Left ventricle myocardium superior (tissue), 1 donor: ENCODE measurements around the gene RASAL1. TPM values are rescaled to one million over a fixed set of nuclear protein-coding genes. Genes with fewer than 3 reads are reported as not detected.
A peak's percentile ranks its signal among the peaks of the same experiment; 100 is the strongest.

ENCODE experiments used
- ATAC-seq: fragments of 200-7000 bp; cut with Tn5 transposase; one replicate; pipeline ENCODE4 v1.9.1; 2020; ENCODE audit warnings: mild to moderate bottlenecking, moderate library complexity
- DNase-seq: peaks from one replicate; pipeline ENCODE4 v3.0.0-alpha.2; 2020
- intact Hi-C: fragments of 100-400 bp; cut with micrococcal nuclease; formaldehyde crosslinking; loops from one replicate; pipeline ENCODE4 v1.11.0; 2022
- long read RNA-seq: library from polyadenylated mRNA; unstranded; transcript quantifications from one replicate; pipeline ENCODE4 v2.0.0, GENCODE V29; 2021
- total RNA-seq: library from RNA; stranded (reverse); fragmentation: NEBNext Ultra II Directional; extraction: Animal tissue kit (Norgen Biotek cat#: 25700); gene quantifications from one replicate; pipeline ENCODE4 v1.2.1, GENCODE V29; 2021
- donor health status: DM: no; HTN: yes; CAD: no; lungs with severe emphysema.

The RASAL1 gene, protein sequence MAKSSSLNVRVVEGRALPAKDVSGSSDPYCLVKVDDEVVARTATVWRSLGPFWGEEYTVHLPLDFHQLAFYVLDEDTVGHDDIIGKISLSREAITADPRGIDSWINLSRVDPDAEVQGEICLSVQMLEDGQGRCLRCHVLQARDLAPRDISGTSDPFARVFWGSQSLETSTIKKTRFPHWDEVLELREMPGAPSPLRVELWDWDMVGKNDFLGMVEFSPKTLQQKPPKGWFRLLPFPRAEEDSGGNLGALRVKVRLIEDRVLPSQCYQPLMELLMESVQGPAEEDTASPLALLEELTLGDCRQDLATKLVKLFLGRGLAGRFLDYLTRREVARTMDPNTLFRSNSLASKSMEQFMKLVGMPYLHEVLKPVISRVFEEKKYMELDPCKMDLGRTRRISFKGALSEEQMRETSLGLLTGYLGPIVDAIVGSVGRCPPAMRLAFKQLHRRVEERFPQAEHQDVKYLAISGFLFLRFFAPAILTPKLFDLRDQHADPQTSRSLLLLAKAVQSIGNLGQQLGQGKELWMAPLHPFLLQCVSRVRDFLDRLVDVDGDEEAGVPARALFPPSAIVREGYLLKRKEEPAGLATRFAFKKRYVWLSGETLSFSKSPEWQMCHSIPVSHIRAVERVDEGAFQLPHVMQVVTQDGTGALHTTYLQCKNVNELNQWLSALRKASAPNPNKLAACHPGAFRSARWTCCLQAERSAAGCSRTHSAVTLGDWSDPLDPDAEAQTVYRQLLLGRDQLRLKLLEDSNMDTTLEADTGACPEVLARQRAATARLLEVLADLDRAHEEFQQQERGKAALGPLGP
- not detected for total RNA-seq
- long read RNA-seq = 0 reads

- intact Hi-C loops = no loop called here
- no peak for DNase-seq
- no peak for ATAC-seq
Observed at GRCh38 chr12:113135178-113136127, at the start of gene RASAL1. TSS of gene RASAL1 (minus strand) at chr12:113135761. CDS start at chr12:113135462, 299 bp downstream.

DNA sequence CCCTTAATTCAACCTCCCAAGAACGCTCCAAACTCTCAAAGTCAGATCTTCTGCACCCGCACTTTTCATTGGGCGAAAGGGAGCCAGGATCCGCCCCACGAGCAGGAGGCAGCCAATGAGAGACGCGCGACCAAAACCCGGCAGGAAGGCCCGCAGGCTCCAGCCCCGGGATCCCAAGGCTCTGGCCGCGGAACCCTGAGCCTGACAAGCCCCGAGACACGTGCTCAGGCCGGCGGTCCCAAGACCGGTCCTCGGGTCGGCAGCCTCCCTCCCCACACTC lies 49.3 kb upstream of the RASAL1 start:
- intact Hi-C loops = no loop called here
- ATAC-seq = peak; percentile 93
- peak; percentile 91 for DNase-seq

DNA sequence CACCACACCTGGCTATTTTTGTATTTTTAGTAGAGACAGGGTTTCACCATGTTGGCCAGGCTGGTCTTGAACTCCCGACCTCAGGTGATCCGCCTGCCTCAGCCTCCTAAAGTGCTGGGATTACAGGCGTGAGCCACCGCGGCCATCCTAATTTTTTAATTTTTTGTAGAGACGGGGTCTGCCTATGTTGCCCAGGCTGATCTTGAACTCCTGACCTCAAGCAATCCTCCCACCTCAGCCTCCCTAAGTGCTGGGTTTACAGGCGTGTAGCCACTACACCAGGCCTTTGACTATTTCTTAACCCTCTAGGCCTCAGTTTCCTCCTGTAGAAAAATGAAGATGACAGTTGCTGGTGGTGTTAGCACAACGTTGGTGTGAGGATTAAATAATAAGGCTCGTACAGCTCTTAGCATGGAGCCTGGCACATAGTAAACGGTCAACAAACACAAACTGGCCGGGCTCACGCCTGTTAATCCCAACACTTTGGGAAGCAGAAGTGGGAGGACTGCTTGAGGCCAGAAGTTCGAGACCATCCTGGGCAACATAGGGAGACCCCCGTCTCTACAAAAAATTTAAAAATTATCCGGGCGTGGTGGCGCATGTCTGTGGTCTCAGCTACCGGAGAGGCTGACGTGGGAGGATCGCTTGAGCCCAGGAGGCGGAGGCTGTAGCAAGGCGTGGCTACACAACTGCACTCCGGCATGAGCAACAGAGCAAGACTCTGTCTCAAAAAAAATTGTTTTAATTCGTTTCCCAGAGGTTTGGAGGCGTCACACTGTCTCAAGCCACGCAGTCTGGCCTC lies 48.7 kb upstream of the RASAL1 start:
- intact Hi-C loops = no loop called here
- ATAC-seq (peak; percentile 54), DNase-seq (peak; percentile 81)

DNA sequence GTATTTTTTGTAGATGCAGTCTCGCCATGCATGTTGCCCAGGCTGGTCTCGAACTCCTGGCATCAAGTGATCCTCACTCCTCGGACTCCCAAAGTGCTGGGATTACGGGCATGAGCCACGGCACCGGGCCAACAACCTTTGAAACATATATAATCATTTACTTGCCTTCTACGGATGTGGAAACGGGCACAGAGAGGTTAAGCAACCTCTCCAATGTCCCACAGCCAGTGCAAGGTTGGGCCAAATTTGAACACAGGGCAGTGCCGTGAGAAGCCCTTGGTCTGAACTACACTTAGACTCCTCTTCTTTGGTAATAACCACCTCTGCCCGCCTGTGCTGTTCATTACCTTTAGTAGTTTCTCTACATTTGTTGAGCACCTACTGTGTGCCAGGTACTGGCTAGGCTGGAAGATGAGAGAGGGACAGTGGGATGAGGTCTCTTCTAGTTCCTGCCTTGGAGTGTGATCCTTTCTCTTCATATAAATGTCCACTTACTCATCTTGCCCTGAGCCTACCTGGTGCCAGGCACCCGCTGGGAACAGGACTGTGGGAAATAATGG lies 47.5 kb upstream of the RASAL1 start:
- intact Hi-C loops = no loop called here
- no peak for DNase-seq
- ATAC-seq = no peak

- no peak for DNase-seq
- no peak for ATAC-seq
- intact Hi-C loops = no loop called here
Observed at GRCh38 chr12:113181975-113182374, 46.4 kb upstream of the RASAL1 start.

- no peak for DNase-seq
- no peak for ATAC-seq
- intact Hi-C loops = no loop called here
Observed at GRCh38 chr12:113180333-113180732, 44.8 kb upstream of the RASAL1 start.

GRCh38 chr12:113179023-113179422 lies 43.5 kb upstream of the RASAL1 start:
- no peak for DNase-seq
- no peak for ATAC-seq
- intact Hi-C loops = no loop called here

DNA sequence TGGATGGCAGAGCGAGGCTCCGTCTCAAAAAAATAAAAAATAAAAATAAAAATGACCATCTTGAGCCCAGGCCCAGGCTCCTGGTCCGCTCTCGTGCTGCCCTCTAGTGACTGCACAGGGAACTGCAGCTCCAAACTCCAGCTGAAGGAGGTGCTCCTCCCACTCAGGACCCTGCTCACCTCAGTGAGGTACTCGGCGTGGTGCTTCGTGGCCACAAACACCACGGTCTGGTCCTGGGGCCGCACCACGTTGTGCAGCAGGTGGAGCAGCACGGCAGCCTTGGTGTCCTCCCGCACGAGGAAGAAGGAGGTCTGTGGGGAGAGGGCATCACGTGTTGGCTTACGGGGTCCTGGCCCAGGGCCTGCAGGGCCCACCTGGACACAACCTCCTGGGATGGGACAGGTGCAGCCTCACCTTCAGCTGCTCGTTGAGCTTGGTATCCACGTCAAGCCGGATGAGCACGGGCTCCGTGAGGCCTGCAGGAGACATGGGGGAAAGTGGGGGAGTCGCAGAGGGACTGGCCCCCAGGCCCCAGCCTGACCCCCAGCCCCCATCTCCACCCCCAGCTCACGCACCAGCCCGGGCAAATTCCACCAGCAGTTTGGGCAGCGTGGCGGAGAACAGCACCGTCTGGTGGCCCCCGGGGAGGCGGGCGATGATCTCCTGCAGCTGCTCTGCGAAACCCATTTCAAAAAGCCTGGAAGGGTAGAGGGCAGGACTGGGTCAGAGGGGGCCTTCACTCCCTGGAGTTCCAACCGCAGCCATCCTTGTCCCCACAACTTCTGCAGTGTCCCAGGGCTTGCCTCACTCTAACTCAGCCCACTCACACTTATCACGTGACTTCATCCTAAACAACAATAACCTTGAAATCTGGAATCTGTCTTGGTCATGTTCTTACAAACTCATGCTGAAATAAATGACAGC lies 39.2 kb upstream of the RASAL1 start:
- ATAC-seq (peak; percentile 81), DNase-seq (peak; percentile 82)
- intact Hi-C loops = no loop called here

DNA sequence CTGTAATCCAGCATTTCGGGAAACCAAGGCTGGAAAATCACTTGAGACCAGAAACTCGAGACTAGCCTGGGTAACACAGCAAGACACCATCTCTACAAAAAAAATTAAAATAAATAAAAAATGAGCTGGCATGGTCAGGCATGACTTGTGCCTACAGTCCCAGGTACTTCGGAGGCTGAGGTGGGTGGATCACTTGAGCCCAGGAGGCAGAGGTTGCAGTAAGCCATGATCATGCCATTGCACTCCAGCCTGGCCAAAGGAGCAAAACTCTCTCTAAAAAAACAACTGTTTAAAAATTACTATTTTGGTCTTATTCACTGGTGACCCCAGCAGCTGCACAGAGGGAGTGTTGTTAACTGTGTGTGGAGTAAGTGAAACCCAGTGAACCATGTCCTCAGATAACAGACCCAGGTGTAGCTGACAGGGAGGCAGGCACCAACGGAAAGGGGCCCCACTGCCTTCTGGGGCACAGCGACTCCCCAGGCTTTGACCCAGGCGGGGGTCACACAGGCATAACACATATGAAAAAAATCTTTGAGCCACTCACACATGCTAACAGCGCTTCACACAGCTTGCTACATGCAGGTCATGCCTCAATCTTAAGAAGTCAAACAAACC lies 37.6 kb upstream of the RASAL1 start:
- intact Hi-C loops = no loop called here
- DNase-seq = no peak
- no peak for ATAC-seq

GRCh38 chr12:113172185-113172584 lies 36.6 kb upstream of the RASAL1 start:
- no peak for DNase-seq
- intact Hi-C loops = no loop called here
- ATAC-seq = no peak

DNA sequence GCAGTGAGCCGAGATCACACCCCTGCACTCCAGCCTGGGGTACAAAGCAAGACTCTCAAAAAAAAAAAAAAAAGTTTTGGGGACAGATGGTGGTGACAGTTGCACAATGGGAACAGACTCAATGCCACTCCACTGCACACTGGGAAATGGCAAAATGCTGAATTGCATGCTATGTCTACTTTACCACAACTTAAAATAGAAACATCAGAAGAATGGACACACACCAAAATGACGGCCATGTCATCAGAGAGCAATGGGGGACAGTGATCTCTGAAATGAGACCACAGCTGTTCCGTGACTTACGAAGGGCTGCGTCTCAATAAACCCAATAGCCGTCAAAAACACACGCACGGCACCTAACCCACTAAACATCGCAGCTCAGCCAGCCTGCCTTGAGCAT lies 36.0 kb upstream of the RASAL1 start:
- intact Hi-C loops = no loop called here
- no peak for ATAC-seq

DNA sequence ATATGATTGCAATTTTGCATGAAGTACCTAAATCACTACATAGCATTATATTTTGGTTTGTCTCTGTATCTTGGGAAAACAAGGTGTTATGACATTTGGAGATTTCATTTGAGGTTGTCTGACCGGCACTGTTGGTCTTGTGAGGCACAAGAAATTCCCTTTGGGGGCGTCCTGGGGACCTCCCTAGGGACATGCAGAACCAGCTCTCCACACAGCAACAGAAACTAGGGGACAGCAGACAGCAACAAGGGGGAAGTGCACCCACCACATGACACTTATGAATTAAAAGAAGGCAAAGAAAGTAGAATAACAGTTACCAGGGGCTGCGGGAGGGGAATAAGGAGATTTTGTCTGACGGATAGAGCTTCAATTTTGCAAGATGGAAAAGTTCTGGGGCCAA lies 35.4 kb upstream of the RASAL1 start:
- intact Hi-C loops = no loop called here
- ATAC-seq = no peak
- DNase-seq = no peak

More for the DNA sequence above, 36.0 kb upstream of the RASAL1 start:
- DNase-seq = no peak

DNA sequence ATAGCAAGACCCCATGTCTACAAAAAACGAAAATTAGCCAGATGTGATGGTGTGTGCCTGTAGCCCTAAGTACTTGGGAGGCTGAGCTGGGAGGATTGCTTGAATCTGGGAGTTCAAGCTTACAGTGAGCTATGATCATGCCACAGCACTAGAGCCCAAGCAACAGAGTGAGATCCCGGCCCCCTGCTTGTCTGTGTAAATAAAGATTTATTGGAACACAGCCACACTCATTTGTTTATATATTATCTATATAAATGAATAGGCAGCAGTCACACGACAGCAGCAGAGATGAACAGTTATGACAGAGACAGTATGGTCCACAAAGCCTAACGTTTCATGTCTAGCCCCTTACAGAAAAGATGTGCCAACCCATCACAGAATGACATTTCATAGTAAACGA lies 34.9 kb upstream of the RASAL1 start:
- DNase-seq (no peak), ATAC-seq (no peak)
- intact Hi-C loops = no loop called here

GRCh38 chr12:113169697-113170096 lies 34.1 kb upstream of the RASAL1 start:
- no peak for ATAC-seq
- no peak for DNase-seq
- intact Hi-C loops = no loop called here

GRCh38 chr12:113167868-113168267 lies 32.3 kb upstream of the RASAL1 start:
- ATAC-seq (no peak), DNase-seq (no peak)
- intact Hi-C loops = no loop called here

GRCh38 chr12:113165521-113166450 lies 30.2 kb upstream of the RASAL1 start:
- intact Hi-C loops = no loop called here
- DNase-seq (no peak), ATAC-seq (no peak)
